Measurements from ENCODE around the gene FAAP20.
"Not testable (repeated sequence)": the region's sequence is repeated elsewhere in the genome, so short reads cannot be mapped to it uniquely, and the experiment has no call there.

Gene FAAP20

DNA sequence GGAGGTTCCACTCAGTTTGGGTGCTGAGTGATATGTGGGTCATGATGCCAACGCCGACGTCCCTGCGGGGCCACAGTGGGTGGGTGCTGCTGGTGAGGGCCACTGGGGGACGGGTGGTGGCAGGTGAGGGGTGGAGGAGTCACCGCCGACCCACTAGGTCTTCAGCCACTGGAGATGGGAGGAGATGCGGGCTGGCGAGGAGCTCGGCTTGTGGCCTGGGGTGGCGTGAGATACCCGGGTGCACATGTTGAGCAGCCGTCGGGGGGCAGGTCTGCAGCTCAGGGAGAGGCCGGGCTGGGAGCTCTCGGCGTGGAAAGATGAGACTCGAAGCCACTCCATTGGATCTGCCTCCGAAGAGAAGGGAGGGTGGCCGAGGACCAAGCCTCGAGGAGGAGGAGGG, 40.5 kb downstream of the FAAP20 start:
- no peak for DNase-seq

DNA sequence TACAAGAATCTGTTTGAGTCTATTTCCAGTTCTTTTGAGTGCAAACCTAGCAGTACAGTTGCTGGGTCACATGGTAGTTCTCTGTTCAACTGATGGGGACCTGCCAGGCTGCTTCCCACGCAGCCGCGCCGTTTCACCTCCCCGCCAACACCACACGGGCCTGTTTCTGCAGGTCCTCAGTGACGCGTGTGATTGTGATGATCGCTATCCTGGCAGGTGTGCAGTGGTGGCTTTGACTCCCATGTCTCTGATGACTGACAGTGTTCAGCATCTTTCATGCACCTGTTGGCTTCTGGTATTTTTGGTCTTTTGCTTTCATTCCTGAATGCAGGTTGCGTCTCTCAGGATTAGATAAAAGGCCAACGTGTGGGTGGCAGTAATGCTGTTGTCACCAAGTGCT, 41.6 kb downstream of the FAAP20 start:
- no peak for DNase-seq

DNA sequence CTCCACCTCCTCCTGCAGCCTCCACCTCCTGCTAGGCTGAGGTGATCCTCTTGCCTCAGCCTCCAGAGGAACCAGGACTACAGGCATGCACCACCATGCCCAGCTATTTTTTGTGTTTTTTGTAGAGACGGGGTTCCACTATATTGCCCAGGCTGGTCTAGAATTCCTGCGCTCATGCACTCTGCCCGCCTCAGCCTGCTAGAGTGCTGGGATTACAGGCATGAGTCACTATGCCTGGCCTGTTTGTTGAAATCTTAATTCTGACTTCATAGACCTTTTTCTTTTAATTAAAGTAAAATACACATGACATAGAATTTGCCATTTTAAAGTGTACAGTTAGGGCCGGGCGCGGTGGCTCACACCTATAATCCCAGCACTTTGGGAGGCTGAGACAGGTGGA, 42.7 kb downstream of the FAAP20 start:
- no peak for DNase-seq

DNA sequence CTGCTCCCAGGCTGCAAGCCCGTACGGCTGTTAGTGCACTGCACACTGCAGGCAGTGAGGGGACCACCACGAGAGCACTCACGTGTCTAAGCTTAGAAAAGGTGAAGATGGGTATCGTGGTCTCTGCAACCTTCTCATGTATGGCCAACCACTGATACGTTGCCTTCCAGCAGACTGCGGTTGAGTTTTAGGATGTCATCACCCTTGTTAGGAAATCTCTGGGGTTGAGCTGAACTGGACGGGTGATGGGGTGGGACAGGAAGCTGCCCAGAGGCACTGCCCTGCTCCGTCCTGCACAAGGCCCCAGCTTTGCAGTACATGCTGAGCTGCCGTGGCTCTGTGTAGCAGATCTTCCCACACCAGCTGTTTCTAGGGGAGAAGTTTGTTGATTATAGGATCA, 43.3 kb downstream of the FAAP20 start:
- DNase-seq: no peak

DNA sequence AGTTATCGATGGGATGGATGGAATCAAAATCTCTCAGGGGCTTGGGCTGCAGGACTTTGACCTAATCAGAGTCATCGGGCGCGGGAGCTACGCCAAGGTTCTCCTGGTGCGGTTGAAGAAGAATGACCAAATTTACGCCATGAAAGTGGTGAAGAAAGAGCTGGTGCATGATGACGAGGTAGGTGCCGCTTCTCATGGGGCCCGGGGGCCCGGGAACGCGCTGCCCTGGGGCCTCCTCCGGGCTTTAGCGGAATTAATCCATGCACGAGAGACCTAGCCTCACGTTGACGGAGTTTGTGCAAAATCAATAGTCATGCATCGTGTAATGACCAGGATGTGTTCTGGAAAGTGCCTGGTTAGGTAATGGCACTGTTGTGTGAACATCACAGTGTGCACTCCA, 43.8 kb downstream of the FAAP20 start:
- DNase-seq: no peak

DNA sequence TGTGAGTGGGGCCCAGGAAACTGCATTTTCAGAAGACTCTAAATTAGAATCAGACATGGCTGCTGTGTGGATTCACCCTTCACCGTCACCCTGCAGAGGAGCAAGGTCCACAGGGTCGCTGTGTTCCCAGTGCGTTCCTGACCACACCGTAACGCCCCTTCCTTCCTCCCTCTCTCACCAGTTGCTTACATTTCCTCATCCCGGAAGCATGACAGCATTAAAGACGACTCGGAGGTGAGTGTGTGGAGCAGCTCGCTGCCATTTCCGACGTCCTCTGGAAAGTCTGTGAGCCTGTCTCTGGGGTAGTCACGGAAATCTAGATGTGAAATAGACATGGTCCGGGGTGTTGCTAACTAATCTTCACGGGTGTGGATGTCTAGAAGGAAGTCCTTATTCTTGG, 45.9 kb downstream of the FAAP20 start:
- no peak for DNase-seq

DNA sequence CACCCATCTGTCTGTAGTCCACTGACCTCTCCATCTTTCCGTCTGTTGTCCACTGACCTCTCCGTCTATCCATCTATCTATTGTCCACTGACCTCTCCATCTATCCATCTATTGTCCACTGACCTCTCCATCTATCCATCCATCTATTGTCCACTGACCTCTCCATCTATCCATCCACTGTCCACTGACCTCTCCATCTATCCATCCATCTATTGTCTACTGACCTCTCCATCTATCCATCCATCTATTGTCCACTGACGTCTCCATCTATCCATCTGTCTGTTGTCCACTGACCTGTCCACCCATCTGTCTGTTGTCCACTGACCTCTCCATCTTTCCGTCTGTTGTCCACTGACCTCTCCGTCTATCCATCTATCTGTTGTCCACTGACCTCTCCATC, 46.7 kb downstream of the FAAP20 start:
- not testable (repeated sequence) for DNase-seq

DNA sequence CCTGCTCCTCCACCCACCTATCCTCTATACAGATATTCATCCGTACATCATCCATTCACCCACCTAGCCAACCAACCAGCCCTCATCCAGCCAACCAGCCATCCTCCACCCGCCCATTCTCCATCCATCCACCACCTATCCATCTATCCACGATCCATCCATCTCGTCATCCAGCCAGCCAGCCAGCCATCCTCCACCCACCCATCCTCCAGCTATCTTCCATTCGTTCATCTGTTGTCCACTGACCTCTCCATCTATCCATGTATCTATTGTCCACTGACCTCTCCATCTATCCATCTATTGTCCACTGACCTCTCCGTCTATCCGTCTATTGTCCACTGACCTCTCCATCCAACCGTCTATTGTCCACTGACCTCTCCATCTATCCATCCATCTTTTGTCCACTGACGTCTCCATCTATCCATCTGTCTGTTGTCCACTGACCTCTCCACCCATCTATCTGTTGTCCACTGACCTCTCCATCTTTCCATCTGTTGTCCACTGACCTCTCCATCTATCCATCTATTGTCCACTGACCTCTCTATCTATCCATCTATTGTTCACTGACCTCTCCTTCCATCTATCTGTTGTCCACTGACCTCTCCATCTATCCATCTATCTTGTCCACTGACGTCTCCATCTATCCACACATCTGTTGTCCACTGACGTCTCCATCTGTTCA, 47.6 kb downstream of the FAAP20 start:
- DNase-seq: no peak

DNA sequence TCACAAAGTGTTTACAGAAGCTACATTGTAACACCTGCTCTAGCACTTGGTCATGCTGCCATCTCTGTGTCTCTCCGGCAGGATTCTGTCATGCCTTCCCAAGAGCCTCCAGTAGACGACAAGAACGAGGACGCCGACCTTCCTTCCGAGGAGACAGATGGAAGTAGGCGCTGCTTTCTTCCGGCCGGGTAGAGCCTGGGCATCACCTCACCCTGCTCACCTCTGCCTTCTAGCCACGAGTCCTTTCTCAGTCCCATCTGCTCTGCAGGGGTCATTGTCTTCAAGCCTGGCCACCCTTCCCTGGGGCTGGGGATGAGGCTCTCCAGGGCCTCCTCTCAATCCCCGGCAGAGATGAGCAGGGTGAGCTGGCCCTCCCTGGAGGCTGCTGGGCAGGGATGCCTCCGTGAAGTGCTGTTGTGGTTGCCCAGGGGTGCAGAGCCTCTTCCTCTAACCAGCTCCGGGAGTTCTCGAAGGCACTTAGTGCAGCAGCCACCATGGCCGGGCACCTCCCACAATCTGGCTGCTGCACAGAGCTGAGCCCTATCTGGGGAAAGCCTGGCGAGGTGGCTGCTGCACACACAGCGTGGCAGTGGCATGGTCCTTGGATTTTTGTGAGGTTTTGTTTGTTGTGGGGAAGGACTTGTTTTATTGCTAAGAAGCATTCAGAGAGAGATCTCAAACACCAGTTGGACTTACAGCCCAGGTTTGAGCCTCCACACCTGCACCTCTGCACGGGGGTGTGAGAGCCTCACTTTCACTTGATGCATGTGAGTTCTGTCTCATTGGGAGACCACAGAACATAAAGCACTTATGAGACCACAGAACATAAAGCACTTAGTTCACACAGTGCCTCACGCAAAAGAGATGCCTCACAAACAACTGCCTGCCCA, 48.4 kb downstream of the FAAP20 start:
- DNase-seq: no peak

DNA sequence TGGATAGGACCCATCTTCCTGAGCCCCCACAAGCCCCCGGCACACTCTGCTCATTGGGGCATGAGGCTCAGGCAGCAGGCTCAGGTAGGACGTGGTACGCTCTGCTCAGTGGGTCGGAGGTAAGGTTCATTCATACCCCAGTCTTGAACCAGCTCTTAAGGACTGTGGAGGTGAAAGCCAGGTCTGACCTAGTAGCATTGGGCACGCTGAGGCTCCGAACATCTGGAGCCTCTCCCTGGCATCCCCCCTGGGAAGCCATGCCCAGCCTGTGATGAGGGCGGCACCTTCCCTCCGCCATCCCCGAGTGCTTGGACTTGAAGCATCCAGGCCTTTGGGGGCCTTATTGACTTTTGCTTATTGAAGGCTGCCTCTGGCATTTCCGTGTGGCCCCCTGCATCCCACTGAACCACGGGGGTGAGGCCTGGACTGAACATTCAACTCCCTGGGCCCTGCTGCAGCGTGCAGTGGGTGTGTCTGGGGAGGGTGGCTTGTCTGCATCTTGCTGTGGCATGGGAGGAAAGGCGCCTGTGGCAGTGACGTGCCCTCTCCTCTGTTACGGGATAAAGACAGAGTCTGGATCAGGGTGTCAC, 50.0 kb downstream of the FAAP20 start:
- DNase-seq: no peak

DNA sequence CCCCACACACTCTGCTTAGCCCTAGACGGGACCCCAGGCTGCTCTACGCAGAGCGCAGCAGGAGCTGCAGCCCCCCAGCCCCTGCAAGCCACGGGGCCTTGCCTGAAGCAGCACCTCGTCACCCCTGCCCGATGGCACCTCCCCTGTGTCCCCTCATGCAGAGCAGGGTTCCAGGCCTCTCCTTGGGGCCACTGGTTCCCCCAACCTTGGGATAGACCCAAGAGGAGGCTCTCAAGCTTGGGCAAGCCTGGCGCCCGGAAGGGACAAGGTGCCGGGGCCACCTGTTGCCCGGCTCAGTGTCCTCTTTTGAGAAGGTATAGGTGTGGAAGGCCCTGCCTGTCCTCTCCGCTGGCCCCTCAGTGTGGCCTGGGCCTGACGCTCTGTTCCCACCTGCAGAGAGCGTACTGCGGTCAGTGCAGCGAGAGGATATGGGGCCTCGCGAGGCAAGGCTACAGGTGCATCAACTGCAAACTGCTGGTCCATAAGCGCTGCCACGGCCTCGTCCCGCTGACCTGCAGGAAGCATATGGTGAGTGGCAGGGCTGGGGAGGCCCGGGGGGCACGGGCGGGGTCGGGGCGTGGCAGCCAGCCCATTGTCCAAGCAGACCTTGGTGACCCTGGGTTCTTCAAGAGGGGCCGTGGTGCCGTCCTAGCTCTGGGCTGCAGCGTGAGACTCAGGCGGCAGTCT, 50.6 kb downstream of the FAAP20 start:
- no peak for DNase-seq

DNA sequence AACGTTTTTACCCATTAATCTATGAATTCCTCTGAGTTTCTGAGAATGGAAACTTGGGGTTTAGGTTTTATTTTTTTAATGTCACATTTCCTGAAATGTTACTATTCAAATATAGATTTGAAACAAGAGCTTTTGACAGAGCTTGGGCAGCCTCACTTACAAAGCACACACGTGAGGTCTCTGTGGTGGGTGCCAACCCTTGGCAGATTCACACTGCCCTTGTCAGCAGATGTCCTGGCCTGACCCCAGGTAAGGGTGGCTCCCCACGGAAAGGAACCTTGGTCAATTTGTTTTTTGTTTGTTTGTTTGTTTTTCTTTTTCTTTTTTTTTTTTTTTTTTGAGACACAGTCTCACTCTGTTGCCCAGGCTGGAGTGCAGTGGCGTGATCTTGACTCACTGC, 53.5 kb downstream of the FAAP20 start:
- no peak for DNase-seq
